ENCODE results near the gene FAM120B.

DNA sequence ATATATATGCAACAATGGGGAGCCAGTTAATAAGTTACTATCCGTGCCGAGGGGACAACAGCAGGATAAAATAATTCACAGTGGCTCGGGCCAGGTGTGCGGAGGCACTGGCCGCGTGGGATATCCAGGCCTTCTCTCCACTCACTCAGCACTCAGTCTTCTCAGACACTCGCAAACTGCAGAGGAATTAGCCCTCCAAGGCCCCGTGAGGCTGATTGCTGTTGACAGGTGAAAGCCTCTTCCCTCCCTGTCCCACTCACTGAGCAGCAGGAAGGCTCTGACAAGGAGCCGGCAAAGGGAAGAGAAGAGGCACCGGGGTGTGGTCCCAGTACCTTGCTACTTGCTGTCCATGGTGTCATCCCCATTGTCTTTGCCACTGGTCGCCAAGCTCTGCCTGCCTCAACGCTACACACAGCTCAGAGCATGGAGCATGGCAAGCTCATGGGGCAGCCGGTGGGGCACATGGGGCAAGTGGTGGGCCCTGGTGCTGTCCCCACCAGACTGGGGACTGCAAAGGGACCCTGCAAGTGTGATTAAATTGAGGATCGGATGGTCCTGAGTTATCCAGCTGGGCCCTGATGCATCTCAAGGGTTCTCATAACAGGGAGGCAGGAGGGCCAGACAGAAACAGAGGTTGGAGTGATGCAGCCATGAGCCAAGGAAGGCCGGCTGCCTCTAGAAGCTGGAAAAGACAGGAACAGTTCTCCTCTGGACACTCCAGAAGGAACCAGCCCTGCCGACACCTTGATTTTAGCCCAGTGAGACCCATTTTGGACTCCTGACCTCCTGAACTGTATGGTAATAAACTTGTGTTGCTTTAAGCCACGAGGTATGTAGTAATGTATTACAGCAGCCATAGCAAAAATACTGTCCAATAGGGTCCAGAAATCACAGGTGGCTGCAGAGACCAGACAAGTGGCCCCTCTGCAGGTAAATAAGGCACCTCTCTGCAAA, 126.9 kb downstream of the FAM120B start:
- TF ChIP-seq, protein P1, sequence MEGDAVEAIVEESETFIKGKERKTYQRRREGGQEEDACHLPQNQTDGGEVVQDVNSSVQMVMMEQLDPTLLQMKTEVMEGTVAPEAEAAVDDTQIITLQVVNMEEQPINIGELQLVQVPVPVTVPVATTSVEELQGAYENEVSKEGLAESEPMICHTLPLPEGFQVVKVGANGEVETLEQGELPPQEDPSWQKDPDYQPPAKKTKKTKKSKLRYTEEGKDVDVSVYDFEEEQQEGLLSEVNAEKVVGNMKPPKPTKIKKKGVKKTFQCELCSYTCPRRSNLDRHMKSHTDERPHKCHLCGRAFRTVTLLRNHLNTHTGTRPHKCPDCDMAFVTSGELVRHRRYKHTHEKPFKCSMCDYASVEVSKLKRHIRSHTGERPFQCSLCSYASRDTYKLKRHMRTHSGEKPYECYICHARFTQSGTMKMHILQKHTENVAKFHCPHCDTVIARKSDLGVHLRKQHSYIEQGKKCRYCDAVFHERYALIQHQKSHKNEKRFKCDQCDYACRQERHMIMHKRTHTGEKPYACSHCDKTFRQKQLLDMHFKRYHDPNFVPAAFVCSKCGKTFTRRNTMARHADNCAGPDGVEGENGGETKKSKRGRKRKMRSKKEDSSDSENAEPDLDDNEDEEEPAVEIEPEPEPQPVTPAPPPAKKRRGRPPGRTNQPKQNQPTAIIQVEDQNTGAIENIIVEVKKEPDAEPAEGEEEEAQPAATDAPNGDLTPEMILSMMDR (IDR thresholded peaks at IDR 0.05), result no peak
- no peak for TF ChIP-seq EZH2 (IDR thresholded peaks at IDR 0.05)
